ENCODE measurements around the gene SPG7. TPM values are rescaled to one million over a fixed set of nuclear protein-coding genes. Genes with fewer than 3 reads are reported as not detected.

SPG7 gene
- total RNA-seq, 1 experiment from 2014 or later: 82.4 TPM

- H3K4me3 Mint-ChIP-seq (ENCODE audit: unreplicated experiment): no peak overlapping the region
- no peak for TF ChIP-seq CTCF (IDR thresholded peaks at IDR 0.05; ENCODE audit: unreplicated experiment)
- DNase-seq (ENCODE audit: unreplicated experiment): no peak
- H3K27me3 Mint-ChIP-seq (ENCODE audit: insufficient read depth, unreplicated experiment): no peaks in the 10 kb centered on the region
- no peak overlapping the region for H3K27ac Mint-ChIP-seq (ENCODE audit: low read depth, unreplicated experiment)
- no peaks in the 10 kb centered on the region for H3K9me3 Mint-ChIP-seq (ENCODE audit: unreplicated experiment)
- ChIA-PET POLR2A (interaction anchor here (0.5 to 2.1 kb wide), 4 partner anchors 10 to 266 kb away, joined by 3 to 7 read pairs (median 3); no protein-coding TSS in a partner anchor), CTCF (interaction anchor here (0.5 kb wide), 1 partner anchor 156 kb away, joined by 4 read pairs; no protein-coding TSS in a partner anchor)
- peaks cover 51% of the 10 kb centered on the region for H3K36me3 Mint-ChIP-seq (ENCODE audit: insufficient read depth, unreplicated experiment)
- H3K4me1 Mint-ChIP-seq (ENCODE audit: insufficient read depth, unreplicated experiment): no peaks in the 10 kb centered on the region
- no TSS peak for BruUV-seq (replicated peaks)
- intact Hi-C loops (cut with micrococcal nuclease): no loop called here
These were observed 41.0 kb downstream of the SPG7 start for GRCh38 chr16:89549007-89549700.

- no peaks in the 10 kb centered on the region for H3K4me1 Mint-ChIP-seq (ENCODE audit: insufficient read depth, unreplicated experiment)
- CTCF ChIA-PET: interaction anchor here (1.1 kb wide), 1 partner anchor 91 kb away, joined by 3 read pairs; no protein-coding TSS in a partner anchor
- H3K27ac Mint-ChIP-seq (ENCODE audit: low read depth, unreplicated experiment): no peak overlapping the region
- intact Hi-C loops (cut with micrococcal nuclease): no loop called here
- H3K4me3 Mint-ChIP-seq (ENCODE audit: unreplicated experiment): no peak overlapping the region
- POLR2A ChIA-PET: interaction anchor here (2.1 kb wide), 1 partner anchor 8 kb away, joined by 7 read pairs; no protein-coding TSS in a partner anchor
- no peak for DNase-seq (ENCODE audit: unreplicated experiment)
- peaks cover 61% of the 10 kb centered on the region for H3K36me3 Mint-ChIP-seq (ENCODE audit: insufficient read depth, unreplicated experiment)
- no peaks in the 10 kb centered on the region for H3K27me3 Mint-ChIP-seq (ENCODE audit: insufficient read depth, unreplicated experiment)
- no peak for TF ChIP-seq CTCF (IDR thresholded peaks at IDR 0.05; ENCODE audit: unreplicated experiment)
- no peaks in the 10 kb centered on the region for H3K9me3 Mint-ChIP-seq (ENCODE audit: unreplicated experiment)
- BruUV-seq (replicated peaks): no TSS peak
These were observed 42.3 kb downstream of the SPG7 start for GRCh38 chr16:89550421-89551007.

- POLR2A ChIA-PET: no interaction called here
- TF ChIP-seq CTCF (IDR thresholded peaks at IDR 0.05; ENCODE audit: unreplicated experiment): no peak
- H3K4me3 Mint-ChIP-seq (ENCODE audit: unreplicated experiment): no peak overlapping the region
- no peaks in the 10 kb centered on the region for H3K27me3 Mint-ChIP-seq (ENCODE audit: insufficient read depth, unreplicated experiment)
- DNase-seq (ENCODE audit: unreplicated experiment): no peak
- H3K9me3 Mint-ChIP-seq (ENCODE audit: unreplicated experiment): no peaks in the 10 kb centered on the region
- H3K27ac Mint-ChIP-seq (ENCODE audit: low read depth, unreplicated experiment): no peak overlapping the region
- intact Hi-C loops (cut with micrococcal nuclease): no loop called here
- H3K4me1 Mint-ChIP-seq (ENCODE audit: insufficient read depth, unreplicated experiment): no peaks in the 10 kb centered on the region
- peaks cover 70% of the 10 kb centered on the region for H3K36me3 Mint-ChIP-seq (ENCODE audit: insufficient read depth, unreplicated experiment)
- CTCF ChIA-PET: interaction anchor here (0.6 to 0.7 kb wide), 2 partner anchors 66 to 779 kb away, joined by 3 to 4 read pairs; no protein-coding TSS in a partner anchor
- no TSS peak for BruUV-seq (replicated peaks)
These were observed 44.1 kb downstream of the SPG7 start for GRCh38 chr16:89552329-89552728.

GRCh38 chr16:89552913-89553312 lies 44.7 kb downstream of the SPG7 start:
- intact Hi-C loops (cut with micrococcal nuclease): no loop called here
- no peak for TF ChIP-seq CTCF (IDR thresholded peaks at IDR 0.05; ENCODE audit: unreplicated experiment)
- ChIA-PET POLR2A (no interaction called here), CTCF (interaction anchor here (0.6 to 0.7 kb wide), 3 partner anchors 50 to 780 kb away, joined by 3 to 4 read pairs (median 3); no protein-coding TSS in a partner anchor)
- Mint-ChIP-seq H3K9me3 (ENCODE audit: unreplicated experiment) (no peaks in the 10 kb centered on the region), H3K4me1 (ENCODE audit: insufficient read depth, unreplicated experiment) (no peaks in the 10 kb centered on the region), H3K4me3 (ENCODE audit: unreplicated experiment) (no peak overlapping the region), H3K36me3 (ENCODE audit: insufficient read depth, unreplicated experiment) (peaks cover 64% of the 10 kb centered on the region), H3K27me3 (ENCODE audit: insufficient read depth, unreplicated experiment) (no peaks in the 10 kb centered on the region), H3K27ac (ENCODE audit: low read depth, unreplicated experiment) (no peak overlapping the region)
- DNase-seq (ENCODE audit: unreplicated experiment): no peak
- no TSS peak for BruUV-seq (replicated peaks)
